HG02884 (cell line): ENCODE data around the gene TRAP1.
A peak's percentile ranks its signal among the peaks of the same experiment; 100 is the strongest.

ENCODE experiments used
- ATAC-seq: cut with Tn5 transposase; IDR thresholded peaks from one replicate; pipeline ENCODE4 v1.9.1; 2021; ENCODE audit warnings: mild to moderate bottlenecking, moderate library complexity; ENCODE audit not compliant: unreplicated experiment

Gene TRAP1

GRCh38 chr16:3717235-3718018 is at the start of gene TRAP1:
TRAP1 (minus strand) TSS chr16:3717524; CDS start chr16:3717508, 16 bp downstream.
- peak; percentile 81 for ATAC-seq

- ATAC-seq = no peak
Measured at GRCh38 chr16:3766177-3766576, 48.9 kb upstream of the TRAP1 start.

- no peak for ATAC-seq
Measured at GRCh38 chr16:3764409-3764808, 47.1 kb upstream of the TRAP1 start.

- no peak for ATAC-seq
Measured at GRCh38 chr16:3762107-3762750, 44.9 kb upstream of the TRAP1 start.

- ATAC-seq = no peak
Measured at GRCh38 chr16:3761375-3762106, 44.2 kb upstream of the TRAP1 start.

- no peak for ATAC-seq
Measured at GRCh38 chr16:3760518-3760917, 43.2 kb upstream of the TRAP1 start.

- ATAC-seq = no peak
Measured at GRCh38 chr16:3759736-3760135, 42.4 kb upstream of the TRAP1 start.

- no peak for ATAC-seq
Measured at GRCh38 chr16:3756113-3756512, 38.8 kb upstream of the TRAP1 start.

- no peak for ATAC-seq
Measured at GRCh38 chr16:3755249-3755648, 37.9 kb upstream of the TRAP1 start.

- no peak for ATAC-seq
Measured at GRCh38 chr16:3754772-3755171, 37.4 kb upstream of the TRAP1 start.

GRCh38 chr16:3754081-3754703 is 36.9 kb upstream of the TRAP1 start:
- no peak for ATAC-seq

- no peak for ATAC-seq
Measured at GRCh38 chr16:3752984-3753383, 35.7 kb upstream of the TRAP1 start.

- ATAC-seq = no peak
Measured at GRCh38 chr16:3751878-3752277, 34.6 kb upstream of the TRAP1 start.

GRCh38 chr16:3748307-3748706 is 31.0 kb upstream of the TRAP1 start:
- ATAC-seq = no peak

GRCh38 chr16:3745751-3746355 is 28.5 kb upstream of the TRAP1 start:
- ATAC-seq = no peak

GRCh38 chr16:3744018-3744417 is 26.7 kb upstream of the TRAP1 start:
- no peak for ATAC-seq

- ATAC-seq = no peak
Measured at GRCh38 chr16:3740934-3741333, 23.6 kb upstream of the TRAP1 start.

GRCh38 chr16:3740186-3740585 is 22.9 kb upstream of the TRAP1 start:
- ATAC-seq = no peak

GRCh38 chr16:3739636-3740035 is 22.3 kb upstream of the TRAP1 start:
- no peak for ATAC-seq

- no peak for ATAC-seq
Measured at GRCh38 chr16:3738541-3738940, 21.2 kb upstream of the TRAP1 start.

- ATAC-seq = no peak
Measured at GRCh38 chr16:3738128-3738527, 20.8 kb upstream of the TRAP1 start.
